HG03469 (cell line): ENCODE results near the gene RUFY3.
"Not testable (repeated sequence)": the region's sequence is repeated elsewhere in the genome, so short reads cannot be mapped to it uniquely, and the experiment has no call there.

Source experiments
- ATAC-seq: cut with Tn5 transposase; IDR thresholded peaks from one replicate; pipeline ENCODE4 v1.9.1; 2021; ENCODE audit warnings: mild to moderate bottlenecking, moderate library complexity, moderate number of reproducible peaks; ENCODE audit not compliant: unreplicated experiment

Gene RUFY3

DNA sequence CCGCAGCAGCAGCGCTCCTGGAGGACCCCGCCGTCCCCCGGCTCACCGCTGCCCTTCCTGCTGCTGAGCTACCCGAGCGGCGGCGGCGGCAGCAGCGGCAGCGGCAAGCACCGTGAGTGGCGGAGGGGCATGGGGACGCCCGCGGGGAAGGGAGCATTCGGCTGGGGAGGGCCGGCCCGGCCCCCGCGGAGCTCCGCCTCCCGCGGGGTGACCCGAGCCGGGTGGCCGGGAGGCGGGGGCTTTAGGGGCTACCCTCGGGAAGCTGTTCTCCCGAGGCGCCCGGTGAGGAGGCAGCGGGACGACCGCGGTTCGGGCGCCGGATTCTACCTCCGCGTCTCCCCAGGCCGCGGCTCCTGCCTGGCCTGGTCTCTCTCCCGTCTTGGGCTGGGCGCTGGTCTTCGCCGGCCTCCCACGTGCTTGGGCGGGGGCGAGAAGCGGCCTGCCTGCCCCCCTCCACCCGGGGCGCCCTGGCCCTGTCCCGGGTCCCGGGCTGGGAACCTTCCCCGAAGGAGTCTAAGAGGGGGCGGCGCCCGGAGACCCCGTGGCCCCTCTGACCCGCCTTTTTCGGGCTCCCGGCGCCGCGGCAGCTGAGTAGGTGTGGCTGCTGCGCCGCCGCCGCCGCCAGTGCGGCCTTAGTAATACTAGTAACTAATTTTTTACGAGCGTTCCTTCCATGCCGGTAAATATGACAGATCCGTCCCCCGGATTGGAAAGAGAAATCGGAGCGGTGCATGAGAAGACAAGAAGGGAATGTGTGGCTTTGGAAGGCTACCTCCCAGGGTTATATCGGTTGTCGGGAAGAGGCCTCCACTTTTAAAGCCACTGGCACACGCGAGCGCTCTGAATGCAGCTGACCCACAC is 16.4 kb upstream of the RUFY3 start:
- ATAC-seq = peak; percentile 40

DNA sequence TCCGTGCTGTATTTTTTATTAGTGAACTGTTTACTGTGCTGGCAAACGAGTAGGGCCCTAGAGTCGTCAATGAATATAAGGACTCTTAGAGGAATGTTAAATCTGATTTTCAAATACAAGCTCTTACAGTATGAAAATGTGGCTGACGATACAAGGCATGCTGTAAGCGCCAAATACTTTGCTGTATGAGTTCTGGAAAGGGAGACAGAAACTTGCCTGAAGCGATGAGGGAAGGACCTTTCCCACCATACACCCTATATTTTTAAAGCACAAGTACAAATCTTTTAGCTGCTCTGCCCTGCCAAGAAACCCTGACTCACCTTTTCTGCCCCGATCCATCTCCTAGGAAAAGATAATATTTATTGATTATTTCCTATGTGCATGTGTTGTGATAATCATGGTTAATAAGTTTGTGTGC is 15.7 kb upstream of the RUFY3 start:
- no peak for ATAC-seq

DNA sequence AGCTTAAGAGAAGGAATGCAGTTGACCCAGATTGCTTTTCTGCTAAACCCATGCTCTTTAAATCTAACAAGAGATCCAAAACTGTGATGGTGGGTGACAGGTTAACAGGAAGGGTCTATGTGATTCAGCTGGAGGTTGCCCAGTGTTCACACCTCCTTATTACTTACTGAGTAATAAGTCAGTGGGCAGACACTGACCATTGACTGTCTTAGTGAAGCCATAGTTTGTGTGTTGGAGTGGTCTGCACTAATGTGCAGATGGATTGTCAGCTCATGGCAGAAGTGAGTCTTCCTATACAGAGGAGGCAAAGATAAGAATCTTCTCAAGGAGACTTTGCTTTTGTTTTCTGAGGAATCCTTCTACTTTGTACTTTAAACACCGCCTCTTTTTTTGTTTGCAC is 15.2 kb upstream of the RUFY3 start:
- ATAC-seq = no peak

DNA sequence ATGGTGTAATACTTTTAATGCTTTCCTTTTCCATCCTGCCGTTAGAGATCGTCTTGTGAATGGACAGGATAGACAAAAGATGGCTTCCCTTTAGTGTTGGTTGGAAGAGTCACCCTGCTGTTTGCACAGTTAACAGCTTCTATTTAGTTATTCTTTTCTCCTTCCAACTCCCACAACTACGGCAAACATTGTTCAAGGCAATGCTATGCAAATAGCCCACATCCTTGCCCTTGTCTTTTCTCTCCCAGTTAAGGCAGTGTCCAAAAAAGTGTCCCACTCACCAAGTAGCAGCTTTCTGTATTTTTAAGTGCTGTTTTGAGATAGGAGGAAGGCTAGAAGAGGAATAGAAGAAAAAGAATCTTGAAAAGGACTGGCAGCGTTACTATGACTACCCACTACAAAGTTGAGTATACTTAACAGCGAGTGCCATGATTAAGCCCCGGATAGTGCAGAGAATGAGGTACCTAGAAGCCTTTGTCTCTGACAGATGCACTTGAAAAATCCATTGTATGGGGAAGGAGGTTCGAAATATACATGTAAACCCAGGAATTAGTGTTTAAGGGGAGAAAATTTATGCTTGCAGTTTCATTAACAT is 12.1 kb upstream of the RUFY3 start:
- ATAC-seq = no peak

DNA sequence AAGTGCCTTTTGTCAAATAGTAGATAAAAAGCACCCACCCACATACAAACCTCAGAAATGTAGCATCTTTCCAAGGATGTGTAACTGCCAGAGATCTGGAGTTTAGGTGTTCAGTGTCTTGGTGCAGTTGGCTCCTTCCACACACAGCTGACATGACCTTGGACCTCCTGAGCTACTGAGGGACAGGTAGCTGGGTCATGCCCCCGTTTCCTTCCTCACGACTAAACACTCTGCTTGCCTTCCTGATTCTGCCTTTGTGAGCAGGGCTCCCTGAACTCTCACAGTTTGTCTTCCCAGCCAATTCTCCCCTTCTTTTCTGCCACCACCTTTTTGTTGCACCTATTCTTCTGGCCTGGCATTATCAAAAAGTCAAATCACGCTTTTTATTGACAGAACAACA is 10.2 kb upstream of the RUFY3 start:
- no peak for ATAC-seq

DNA sequence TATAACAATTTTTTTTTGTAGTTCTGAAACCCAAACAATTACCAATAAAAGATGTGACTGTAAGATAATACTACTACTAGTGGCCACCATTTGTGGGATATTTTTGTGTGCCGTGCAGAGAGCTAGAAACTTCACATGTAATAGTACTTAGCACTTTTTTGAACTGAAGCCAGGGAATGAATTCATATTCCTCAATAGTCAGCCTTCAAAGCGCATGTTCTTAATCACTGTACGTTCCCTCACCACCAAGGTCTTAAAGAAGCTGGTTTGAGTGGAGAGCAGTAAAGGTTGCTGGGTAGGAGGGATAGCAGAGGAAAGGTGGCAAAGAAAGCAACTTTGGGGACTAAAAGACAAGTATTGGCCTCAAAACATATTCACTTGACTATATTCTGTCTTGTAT is 9.6 kb upstream of the RUFY3 start:
- no peak for ATAC-seq

DNA sequence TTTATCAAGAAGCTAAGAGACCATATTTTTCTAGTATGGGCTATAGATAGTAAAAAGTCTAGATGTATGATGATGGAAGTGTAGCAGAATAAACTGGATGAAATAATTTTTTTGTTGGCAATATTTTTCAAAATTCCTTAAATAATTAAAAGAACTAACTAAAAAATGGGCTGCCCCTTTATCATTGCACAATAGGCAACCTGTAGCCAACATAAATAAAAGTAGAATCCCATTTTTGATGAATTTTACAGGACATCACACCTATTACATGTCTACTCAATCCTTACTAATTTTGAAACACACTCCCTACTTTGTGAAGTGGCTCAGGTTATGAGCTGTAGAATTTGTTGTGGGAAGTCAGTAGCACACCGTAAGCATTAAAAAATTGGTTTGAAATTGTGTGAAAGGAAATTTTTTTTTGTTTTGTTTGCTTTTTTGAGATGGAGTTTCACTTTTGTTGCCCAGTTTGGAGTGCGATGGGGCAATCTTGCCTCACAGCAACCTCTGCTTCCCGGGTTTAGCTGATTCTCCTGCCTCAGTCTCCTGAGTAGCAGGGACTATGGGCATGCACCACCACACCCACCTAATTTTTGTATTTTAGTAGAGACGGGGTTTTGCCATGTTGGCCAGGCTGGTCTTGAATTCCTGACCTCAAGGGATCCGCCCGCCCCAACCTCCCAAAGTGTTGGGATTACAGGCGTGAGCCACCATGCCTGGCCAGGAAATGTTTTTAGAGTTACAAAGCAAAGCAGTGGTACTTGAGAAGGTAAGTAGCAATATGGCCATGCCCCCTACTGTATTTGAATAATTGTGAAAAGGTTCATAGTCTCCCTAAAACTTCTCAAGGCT is 8.9 kb upstream of the RUFY3 start:
- ATAC-seq = peak; percentile 2

DNA sequence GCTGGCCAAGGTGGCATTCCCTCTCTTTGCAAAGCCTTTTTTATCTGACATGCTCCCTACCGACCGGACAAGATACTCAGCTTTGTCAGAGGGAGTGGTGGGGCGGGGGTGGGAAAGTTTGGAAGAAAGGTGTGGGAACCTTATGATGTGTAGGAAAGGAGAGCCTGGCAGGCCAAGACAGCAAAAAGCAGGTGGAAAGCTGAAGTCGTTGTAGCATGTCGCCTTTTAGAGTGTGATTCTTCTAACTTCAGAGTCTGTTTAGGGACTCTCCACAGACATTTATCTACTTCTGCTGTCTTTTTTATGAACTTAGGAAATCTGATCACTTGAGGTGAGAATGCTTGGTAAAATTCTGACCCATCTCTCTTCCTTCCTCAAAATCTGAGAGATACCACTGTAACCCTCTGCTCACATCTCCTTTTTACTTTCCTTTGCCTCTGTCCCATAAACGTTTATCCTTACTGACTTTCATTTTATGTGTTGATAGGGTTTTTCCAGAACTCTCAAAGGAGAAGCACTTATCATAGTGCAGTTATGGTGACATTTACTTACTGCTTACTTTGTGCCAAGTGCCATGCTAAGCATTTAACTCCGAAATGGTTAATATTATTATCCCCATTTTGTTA is 8.2 kb upstream of the RUFY3 start:
- peak; percentile 26 for ATAC-seq

DNA sequence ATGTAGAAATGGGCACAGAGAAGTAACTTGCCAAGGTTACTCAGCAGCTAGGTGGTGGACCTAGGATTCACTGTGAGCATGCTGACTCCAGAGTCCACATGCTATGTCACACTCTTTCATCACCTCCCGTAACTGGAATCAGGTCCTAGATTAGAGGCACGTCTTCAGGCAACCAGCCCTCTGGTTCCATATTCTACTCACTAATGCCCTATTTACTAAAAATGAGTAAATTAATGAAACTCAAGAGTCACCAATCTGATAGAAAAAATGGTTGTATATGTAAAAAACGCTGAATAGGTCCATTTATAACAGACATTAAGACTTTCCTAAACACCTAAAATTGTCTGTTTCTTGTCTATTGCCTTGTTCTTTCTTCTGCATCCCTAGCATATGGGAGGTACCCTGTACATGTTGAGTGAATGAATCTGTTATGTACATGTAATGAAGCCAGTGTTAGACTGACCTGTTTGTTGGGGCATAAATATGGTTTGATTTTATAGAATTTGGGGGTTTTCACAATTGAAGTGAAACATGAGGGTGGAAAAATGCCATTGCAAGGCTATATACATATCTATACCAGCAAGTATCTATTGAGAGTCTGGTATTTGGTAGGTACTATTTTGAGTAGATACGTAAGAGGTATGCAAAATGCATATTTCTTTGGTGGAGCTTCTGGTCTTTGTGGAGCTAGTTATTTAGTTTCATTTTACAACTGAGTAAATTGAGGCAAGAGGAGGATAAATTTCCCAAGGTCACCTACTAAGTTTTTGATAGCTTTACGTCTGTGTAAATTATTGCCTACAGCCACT is 7.5 kb upstream of the RUFY3 start:
- ATAC-seq = peak; percentile 38

DNA sequence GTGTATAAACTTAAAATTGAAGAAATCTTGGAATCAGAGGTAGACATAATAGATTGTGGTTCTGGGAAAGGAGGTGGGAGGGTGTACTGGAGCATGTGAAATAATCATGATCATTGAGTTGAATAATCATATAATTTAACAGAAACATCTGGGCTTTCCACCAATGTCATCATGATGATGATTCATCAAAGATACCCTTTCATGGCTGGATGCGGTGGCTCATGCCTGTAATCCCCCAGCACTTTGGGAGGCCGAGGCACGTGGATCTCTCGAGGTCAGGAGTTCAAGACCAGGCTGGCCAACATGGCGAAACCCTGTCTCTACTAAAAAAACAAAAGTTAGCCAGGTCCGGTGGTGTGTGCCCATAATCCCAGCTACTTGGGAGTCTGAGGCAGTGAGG is 6.7 kb upstream of the RUFY3 start:
- ATAC-seq = peak; percentile 0

DNA sequence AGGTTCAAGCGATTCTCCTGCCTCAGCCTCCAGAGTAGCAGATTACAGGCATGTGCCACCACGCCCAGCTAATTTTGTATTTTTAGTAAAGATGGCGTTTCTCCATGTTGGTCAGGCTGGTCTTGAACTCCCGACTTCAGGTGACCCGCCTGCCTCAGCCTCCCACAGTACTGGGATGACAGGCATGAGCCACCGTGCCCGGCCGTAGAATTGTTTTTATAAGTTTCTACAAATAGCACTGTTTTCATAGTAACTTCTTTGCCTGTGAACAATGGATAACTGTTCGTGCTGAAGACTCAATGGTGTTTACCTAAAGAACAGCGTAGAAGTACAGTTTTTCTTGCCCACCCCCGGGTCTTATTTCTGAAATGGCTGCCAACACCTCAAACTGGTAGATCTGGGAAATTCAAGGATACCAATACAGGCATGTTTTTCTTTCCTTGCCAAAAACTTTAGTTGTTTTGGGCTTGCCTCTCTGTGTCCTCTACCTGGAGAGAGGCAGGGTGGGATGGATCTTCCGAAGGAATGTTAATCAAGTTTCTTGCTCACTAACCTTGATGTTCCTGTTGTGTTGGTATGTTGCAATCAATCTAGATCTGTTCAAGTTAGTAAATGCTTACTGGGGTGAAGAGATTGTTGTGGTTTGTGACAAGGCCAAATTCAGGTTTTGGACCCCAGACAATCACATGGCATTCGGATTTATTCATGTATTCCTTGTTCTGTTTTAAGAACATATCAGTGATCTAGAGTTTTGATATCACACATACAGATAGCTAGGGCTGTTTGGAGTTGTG is 2.8 kb upstream of the RUFY3 start:
- ATAC-seq = no peak

DNA sequence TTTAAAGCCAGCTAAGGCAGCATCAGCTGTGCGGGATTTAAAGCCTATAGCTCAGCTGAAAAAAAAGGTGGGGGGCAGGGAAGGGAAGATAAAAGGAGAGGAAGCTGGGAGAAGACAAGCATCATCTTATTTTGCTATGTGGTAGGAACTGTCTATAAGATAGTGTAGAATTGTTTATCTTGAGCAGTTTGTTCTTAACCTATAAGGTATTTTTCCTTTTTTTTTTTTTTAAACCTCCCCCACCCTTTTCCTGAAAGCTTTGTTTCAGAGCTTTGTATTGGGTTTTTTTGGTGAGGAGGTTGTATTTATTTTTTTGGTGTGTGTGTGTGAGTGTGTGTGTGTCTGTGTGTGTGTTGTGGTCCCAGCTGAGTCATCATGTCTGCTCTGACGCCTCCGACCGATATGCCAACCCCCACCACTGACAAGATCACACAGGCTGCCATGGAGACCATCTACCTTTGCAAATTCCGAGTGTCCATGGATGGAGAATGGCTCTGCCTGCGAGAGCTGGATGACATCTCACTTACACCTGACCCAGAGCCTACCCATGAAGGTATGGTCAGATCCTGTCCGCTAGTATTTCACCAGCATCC is 531 bp downstream of the RUFY3 start:
- no peak for ATAC-seq

DNA sequence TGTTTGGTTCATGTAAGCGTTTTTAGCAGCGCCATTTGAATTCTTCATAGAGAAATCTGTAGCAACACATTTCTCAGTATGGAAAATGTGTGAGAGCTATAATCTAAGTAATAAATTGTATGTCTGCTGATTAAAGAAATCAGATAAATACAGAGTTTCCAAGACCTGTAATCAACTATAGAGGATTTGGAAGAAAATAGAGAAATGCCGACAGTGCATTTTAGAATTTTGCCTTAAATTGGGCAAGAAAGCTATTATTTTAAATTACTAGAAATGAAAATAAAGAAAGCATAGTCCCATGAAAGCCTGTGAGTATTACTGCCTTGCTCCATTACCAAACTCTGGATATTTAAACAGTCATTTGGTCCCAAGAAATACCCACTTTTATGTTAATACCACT is 2.7 kb downstream of the RUFY3 start:
- no peak for ATAC-seq

DNA sequence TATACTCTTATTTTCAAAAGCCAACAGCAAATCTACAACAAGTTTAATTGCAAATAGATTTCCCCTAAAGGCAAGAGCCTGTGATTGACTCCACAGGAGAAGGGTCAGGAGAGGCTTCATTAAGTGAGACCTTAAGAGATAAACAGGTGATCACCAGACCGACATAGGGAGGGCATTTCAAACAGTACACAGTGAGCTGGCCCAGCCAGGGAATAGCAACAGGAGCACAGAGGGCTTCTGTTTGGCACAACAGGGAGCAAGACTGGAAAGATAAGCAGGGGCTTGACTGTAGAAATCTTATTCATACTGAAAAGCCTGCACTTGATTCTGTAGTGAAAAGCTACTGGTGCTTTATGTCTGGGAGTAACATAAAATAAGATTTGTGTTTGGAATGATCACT is 3.9 kb downstream of the RUFY3 start:
- ATAC-seq = no peak

DNA sequence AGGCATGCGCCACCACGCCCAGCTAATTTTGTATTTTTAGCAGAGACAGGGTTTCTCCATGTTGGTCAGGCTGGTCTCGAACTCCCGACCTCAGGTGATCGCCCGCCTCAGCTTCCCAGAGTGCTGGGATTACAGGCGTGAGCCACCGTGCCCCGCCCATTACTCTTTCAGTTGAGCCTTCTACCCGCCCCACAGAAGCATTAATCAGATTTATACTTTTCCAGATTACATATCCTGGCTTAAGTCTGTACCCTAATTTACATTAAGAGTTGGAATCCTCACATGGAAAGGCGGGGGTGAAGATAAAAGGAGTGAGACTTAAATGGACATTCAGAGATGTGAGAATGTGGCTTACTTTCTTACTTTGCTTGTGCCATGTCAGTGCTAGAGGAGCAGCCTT is 4.8 kb downstream of the RUFY3 start:
- not testable (repeated sequence) for ATAC-seq

DNA sequence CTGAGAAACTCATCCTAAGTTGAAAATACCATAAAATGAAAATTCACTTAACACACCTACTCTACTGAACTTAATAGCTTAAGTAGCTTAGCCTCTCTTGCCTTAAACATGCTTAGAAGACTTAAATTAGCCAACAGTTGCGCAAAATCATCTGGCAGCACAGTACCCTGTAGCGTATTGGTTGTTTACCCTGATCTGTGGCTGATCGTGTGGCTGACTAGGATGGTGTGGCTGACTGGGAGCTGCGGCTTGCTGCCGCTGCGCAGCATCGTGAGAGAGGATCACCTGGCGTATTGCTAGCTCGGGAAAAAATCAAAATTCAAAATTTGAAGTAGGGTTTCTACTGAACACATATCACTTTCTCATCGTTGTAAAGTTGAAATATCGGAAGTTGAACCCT is 6.3 kb downstream of the RUFY3 start:
- no peak for ATAC-seq

DNA sequence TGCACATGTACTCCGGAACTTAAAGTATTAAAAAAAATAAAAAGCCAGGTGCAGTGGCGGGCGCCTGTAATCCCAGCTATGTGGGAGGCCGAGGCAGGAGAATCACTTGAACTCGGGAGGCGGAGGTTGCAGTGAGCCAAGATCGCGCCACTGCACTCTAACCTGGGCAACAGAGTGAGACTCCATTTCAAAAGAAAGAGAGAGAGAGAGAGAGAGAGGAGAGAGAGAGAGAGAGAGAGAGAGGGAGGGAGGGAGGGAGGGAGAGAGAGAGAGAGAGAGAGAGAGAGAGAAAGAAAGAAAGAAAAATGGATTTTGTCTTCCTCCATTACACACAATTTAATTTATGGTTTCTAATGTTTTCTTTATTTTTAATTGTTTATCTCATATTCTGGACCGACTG is 11.1 kb downstream of the RUFY3 start:
- ATAC-seq = not testable (repeated sequence)

DNA sequence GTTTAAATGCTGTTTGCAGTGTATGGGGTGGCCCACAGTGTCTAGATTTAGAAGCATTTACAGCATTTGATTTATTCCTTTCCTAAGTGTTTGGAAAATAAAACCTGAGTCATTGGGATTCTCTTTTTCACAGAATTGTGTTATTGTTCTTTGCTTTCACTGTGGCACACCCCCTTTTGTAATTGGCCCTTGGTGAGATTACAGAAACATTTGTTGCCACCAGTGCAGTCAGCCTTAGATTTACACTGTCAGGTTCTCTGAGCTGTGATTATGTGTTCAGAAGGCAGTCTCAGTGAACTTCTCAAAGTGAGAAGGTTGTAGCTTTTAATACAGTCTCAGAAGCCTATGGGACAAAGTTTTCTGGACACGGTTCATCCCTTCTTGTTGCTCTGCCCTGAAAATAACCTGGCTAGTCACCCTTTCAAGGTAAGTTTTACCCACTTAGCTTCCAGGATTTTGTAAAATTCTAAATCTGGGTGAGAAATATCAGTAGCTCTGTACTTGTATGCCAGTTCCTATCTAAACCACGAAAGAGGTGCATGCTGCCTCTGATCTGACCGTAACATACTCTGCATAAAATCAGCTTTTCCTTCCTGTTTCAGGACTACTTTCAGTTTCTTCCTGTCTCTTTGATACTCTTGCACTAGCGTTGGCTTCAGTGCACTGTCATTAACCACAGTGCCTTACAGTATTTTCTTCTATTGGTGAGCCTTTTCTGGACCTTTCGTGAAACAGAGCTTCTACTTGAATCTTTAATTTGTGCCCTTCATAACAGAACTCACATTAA is 12.6 kb downstream of the RUFY3 start:
- ATAC-seq = peak; percentile 94
